NB4 (cell line): ENCODE measurements around the gene NEK7.

ENCODE experiments used
- MYC ChIP-seq: IDR thresholded peaks from 2 replicates; pipeline ENCODE4 v1.6.1; 2011; ENCODE audit warnings: low read depth, low read length
- POLR2A ChIP-seq: IDR thresholded peaks from 2 replicates; pipeline ENCODE4 v1.6.1; 2011; ENCODE audit warnings: mild to moderate bottlenecking; ENCODE audit not compliant: insufficient read length; ENCODE audit errors: extremely low read depth
- TF ChIP-seq, protein P1 (sequence below): IDR thresholded peaks from one replicate; pipeline ENCODE4 v1.5.1; 2012; ENCODE audit warnings: low read depth, low read length

DNA sequence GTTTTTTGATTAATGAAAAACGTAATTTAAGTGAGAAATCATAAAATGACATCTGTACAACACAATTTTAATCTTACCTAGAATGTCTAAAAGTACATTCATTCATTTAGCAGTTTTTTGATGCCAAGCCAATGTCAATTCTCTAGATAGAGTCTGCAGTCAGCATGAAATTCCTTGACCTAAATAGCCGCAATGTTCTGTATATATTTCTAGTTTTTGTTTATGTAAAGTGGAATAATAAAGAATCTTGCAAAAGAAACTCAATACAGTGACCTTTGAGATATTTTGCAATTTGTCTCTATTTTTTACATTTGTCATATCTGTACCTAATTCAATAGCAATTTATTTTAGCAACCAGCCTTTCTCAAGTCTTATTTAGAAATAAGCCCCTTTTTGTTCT lies 207.7 kb downstream of the NEK7 start:
- TF ChIP-seq MYC (no peak), POLR2A (no peak)
- TF ChIP-seq, protein P1, sequence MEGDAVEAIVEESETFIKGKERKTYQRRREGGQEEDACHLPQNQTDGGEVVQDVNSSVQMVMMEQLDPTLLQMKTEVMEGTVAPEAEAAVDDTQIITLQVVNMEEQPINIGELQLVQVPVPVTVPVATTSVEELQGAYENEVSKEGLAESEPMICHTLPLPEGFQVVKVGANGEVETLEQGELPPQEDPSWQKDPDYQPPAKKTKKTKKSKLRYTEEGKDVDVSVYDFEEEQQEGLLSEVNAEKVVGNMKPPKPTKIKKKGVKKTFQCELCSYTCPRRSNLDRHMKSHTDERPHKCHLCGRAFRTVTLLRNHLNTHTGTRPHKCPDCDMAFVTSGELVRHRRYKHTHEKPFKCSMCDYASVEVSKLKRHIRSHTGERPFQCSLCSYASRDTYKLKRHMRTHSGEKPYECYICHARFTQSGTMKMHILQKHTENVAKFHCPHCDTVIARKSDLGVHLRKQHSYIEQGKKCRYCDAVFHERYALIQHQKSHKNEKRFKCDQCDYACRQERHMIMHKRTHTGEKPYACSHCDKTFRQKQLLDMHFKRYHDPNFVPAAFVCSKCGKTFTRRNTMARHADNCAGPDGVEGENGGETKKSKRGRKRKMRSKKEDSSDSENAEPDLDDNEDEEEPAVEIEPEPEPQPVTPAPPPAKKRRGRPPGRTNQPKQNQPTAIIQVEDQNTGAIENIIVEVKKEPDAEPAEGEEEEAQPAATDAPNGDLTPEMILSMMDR, result no peak
